ENCODE data around the gene MRPL52.

GRCh38 chr14:22852940-22853767 is 23.5 kb downstream of the MRPL52 start:
- TF ChIP-seq CTCF (IDR thresholded peaks at IDR 0.05) (peak; percentile 76 to 99 (median 93)), POLR2A (IDR thresholded peaks at IDR 0.05) (peak in 2 of 3 donors; percentile 28 to 47)

Measured in body of pancreas (tissue), 4 donors.